Measurements from ENCODE around the gene NELFA.

NELFA gene

GRCh38 chr4:2008921-2009650 lies at the start of gene NELFA:
Gene NELFA, minus strand, starts transcription at chr4:2008974. Its CDS starts 15 bp downstream, at chr4:2008959.
- DNase-seq = peak; percentile 67

GRCh38 chr4:2057382-2058065 lies 48.8 kb upstream of the NELFA start:
- no peak for DNase-seq

DNA sequence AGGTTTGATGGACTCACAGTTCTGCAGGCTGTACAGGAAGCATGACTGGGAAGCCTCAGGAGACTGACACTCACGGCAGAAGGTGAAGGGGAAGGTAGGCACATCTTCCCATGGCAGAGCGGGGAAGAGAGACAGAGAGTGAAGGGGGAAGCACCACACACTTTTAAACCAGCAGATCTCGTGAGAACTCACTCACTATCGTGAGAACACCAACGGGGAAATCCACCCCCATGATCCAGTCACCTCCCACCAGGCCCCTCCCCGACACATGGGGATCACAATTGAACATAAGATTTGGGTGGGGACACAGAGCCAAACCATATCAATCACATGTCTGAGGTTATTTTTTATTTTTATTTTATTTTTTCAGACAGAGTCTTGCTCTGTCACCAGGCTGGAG lies 45.4 kb upstream of the NELFA start:
- no peak for DNase-seq

DNA sequence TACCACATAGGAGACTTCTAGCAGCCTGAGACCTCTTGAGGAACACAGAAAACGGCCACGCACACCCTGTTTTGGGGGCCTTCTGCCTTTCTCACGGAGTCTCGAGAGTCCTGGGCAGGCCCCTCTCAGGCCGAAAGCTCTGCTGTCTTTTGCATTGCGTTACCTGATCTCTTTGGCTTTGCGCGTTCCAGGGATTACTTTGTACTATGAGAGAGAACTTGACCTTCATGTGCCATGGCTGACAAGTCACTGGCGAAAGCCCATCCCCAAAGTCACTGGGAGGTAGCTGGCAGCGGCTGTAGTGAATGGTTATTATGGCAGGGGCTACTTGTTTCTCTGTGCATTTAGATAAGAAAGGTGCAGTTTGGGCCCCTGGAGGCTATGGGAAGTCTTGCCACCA lies 42.3 kb upstream of the NELFA start:
- DNase-seq = no peak

DNA sequence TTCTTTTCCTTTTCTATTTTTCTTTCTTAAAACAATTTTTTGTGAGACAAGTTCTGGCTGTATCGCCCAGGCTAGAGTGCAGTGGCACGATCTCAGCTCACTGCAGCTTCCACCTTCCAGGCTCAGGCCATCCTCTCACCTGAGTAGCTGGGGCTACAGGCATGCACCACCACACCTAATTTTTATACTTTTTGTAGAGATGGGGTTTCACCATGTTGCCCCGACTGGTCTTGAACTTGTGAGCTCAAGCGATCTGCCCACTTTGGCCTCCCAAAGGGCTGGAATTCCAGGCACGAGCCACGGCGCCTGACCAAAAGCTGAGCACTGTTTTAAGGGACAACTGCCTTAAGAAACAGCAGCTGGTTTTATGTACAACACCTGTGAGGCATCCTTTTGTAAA lies 41.0 kb upstream of the NELFA start:
- no peak for DNase-seq

- DNase-seq = no peak
Observed at GRCh38 chr4:2049381-2049780, 40.6 kb upstream of the NELFA start.

GRCh38 chr4:2048831-2049230 lies 40.1 kb upstream of the NELFA start:
- DNase-seq = no peak

DNA sequence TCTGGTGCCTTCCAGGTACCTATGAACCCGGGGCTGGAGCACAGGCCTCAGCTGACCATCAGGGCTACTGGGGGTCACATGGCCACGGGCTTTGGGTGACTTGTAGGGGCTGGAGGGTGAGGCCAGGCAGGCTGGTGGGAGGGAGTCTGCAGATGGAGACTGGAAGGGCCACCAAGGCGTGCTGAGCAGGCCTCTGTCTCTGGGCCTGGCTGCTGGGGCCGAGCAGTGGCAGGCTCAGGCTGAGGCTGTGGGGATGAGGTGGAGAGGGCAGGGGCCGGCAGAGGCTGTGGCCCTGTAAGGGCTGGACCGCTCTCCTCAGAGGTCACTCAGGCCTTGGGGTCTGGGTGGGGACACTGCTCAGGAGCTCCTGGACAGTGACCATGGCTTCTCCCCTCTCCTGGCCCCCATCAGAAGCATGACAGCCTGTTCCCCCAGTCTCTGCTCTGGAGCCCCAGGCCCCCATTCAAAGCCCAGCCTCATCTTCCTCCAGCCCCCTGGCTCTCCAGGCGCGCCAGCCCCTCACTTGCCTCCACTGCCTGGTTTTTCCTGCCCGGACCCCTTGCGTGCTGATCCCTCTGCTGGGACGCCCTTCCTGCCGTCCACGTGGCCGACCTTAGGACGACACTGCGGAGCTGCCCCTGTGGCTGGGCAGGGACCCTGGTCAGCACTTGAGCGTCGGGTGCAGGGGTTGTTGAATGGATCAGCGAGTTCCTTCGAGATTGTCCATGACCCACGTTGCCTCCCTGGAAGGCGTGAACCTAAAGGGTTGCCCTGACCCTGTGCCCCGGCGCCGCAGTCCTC lies 39.2 kb upstream of the NELFA start:
- DNase-seq = no peak

DNA sequence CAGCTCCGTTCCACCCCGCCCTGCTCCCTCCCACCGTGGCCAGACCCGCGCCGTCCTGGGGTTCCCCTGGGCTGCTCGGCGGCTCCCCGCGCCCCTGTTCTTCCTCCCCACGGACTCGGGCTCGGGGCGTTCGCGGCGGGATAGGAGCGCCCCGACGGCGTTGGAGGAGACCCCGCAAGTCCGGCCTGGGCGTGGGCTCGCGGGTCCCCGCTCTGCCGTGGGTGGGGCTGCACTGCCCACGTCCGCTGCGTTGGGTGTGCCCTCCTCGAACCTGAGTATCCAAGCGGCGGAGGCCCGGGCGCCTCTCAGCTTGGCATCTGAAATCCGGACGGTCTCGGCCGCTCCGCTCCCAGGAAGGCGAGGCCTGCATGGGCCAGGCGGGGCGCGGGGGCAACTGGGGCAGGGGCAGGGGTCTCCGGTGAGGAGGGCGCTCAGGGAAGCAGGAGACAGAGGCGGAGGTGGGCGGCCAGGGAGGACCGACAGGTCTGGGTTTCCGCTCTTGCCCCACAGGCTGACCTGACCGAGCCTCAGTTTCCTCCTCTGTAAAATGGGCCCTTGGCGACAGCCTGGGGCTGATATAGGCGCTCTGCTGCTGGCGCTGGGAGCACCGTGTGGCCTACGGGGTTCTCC lies 38.4 kb upstream of the NELFA start:
- no peak for DNase-seq

- DNase-seq = no peak
Observed at GRCh38 chr4:2046031-2046961, 37.5 kb upstream of the NELFA start.

GRCh38 chr4:2045518-2045951 lies 36.8 kb upstream of the NELFA start:
- DNase-seq = no peak

- DNase-seq = no peak
Observed at GRCh38 chr4:2044542-2045517, 36.1 kb upstream of the NELFA start.

GRCh38 chr4:2044119-2044485 lies 35.3 kb upstream of the NELFA start:
- DNase-seq = no peak

GRCh38 chr4:2043396-2044118 lies 34.8 kb upstream of the NELFA start:
- DNase-seq = no peak

DNA sequence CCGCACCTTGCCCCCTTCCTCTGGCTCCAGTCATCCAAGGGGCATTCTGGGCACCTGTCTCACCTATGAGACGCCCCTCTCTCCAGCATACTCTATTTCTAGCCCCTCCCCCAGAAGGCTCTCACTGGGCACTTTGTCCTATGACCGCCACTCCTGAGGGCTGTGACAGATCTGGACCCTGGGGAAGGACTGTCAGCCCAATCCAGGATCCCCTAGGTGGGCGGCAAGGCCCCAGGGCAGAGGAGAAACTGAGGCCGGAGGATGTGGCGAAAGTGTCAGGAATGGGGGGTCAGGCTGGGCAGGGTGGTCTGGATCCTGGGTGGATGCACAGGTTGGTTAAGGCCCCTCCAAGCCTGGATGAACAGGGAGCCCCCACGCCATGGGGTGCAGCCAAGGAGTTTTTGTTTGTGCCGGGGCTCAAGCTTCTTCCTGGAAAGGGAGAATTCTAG lies 34.2 kb upstream of the NELFA start:
- no peak for DNase-seq

DNA sequence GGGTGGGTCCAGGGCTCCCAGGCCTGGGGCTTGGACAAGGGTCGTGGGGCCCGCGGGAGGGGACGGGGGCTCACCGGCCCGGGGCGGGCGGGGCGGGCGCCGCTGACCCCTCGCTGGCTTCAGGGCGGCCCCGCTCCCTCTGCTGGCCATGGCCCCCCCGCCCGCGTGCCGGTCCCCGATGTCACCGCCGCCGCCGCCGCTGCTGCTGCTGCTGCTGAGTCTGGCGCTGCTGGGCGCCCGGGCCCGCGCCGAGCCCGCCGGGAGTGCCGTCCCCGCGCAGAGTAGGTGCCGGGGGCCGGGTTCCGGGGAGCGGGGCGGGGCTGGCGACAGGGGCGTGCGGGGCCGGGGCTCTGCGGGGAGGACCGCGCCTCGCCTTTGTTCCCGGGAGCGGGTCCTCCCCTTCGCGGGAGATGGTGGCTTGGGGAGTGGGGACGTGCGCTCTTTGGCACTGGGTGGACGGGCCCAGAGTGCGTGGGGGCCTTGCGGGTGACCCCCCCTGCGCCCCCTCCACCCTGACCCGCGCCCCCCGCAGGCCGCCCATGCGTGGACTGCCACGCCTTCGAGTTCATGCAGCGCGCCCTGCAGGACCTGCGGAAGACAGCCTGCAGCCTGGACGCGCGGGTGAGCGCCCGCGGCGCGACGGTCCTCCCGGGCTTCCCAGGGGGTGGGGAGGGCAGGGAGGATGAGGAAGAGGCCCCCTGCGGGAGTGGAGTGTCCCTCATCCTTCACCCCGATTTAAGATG lies 33.6 kb upstream of the NELFA start:
- DNase-seq = no peak

DNA sequence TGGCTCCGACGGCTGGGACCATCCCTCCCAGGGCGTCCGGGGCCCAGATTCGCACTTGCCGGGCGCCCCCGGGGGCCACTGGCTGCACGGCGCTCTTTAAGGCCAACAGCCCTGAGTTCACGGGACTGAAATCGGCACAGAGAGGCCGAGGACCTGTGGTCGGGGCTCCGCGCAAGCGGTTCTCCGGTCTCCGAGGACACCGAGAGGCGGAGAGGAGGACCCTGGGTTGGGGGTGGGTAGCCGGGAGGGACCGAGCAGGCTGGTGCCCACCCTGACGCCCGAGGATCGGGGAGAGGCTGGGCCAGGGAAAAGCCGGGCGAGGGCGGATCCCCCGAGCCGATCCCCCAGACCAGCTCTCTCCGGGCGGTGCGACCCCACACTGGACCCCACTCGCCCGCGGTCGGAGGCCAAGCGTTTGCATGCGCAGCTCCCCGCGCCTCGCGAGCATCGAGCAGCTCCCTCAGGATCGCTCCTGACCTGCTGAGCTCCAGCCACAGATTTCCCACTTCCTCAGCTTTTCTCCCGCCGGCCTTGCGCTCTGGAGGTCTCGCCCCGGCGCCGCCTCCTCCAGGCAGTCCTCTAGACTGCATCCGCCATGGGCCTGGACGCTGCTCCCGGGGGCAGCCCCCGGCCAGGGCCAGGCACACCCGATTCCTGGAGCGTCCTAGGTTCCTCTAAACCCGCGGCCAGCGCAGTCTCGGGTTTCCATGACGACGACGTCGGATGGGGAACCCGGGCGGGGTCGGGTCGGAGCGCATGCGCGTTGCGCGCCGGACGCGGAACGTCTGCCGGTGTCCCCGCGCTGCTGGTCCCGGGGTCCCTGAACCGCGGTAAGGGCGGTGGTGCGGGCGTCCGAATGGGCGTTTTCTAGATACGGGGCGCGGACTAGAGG lies 32.7 kb upstream of the NELFA start:
- DNase-seq = peak; percentile 38

All from SHP77 treated with DMSO at 0.1 percent for 48 hours (cell line).